WERI-Rb-1 (cell line): ENCODE data around the gene MAPK8IP2.
A peak's percentile ranks its signal among the peaks of the same experiment; 100 is the strongest.
"Not testable (repeated sequence)": the region's sequence is repeated elsewhere in the genome, so short reads cannot be mapped to it uniquely, and the experiment has no call there.

Experiments used
- DNase-seq: peaks from one replicate; pipeline ENCODE4 v3.0.0-alpha.2; 2020
- H3K27ac ChIP-seq: fragments of 250-450 bp; sonication (Bioruptor Pico); 2 replicates; pipeline ENCODE4 v1.5.1; 2020; ENCODE audit warnings: mild to moderate bottlenecking, moderate library complexity
- H3K27me3 ChIP-seq: fragments of 250-450 bp; sonication (Bioruptor Pico); 2 replicates; pipeline ENCODE4 v1.5.1; 2021; ENCODE audit warnings: mild to moderate bottlenecking, low read depth, moderate library complexity; ENCODE audit not compliant: insufficient read depth, severe bottlenecking
- H3K36me3 ChIP-seq: fragments of 250-450 bp; sonication (Bioruptor Pico); 2 replicates; pipeline ENCODE4 v1.5.1; 2020; ENCODE audit warnings: mild to moderate bottlenecking, moderate library complexity
- H3K4me3 ChIP-seq: 2 replicates; pipeline ENCODE4 v1.5.1; 2011; ENCODE audit warnings: low read depth, mild to moderate bottlenecking, control low read depth, low read length
- H3K9me3 ChIP-seq: fragments of 250-450 bp; sonication (Bioruptor Pico); 2 replicates; pipeline ENCODE4 v1.5.1; 2021; ENCODE audit warnings: mild to moderate bottlenecking, moderate library complexity; ENCODE audit not compliant: severe bottlenecking
- CTCF ChIP-seq: IDR thresholded peaks from 2 replicates; pipeline ENCODE4 v1.5.1; 2011; ENCODE audit warnings: low read depth, mild to moderate bottlenecking, control low read depth, inconsistent platforms, low read length

Gene MAPK8IP2

GRCh38 chr22:50606165-50606945, 5.8 kb downstream of the MAPK8IP2 start:
- H3K27ac ChIP-seq = no peak overlapping the region
- 0 out of 2 replicates have a peak, but pooled peaks have one; percentile 20 for TF ChIP-seq CTCF
- H3K9me3 ChIP-seq = no peaks in the 10 kb centered on the region
- no peaks in the 10 kb centered on the region for H3K27me3 ChIP-seq
- H3K4me3 ChIP-seq = no peak overlapping the region
- DNase-seq = no peak
- H3K36me3 ChIP-seq = peaks cover 65% of the 10 kb centered on the region

- Histone ChIP-seq H3K27me3 (no peaks in the 10 kb centered on the region), H3K27ac (no peak overlapping the region), H3K36me3 (peaks cover 64% of the 10 kb centered on the region), H3K4me3 (no peak overlapping the region), H3K9me3 (no peaks in the 10 kb centered on the region)
- DNase-seq = no peak
- no peak for TF ChIP-seq CTCF
Observed at GRCh38 chr22:50606946-50607658, 6.5 kb downstream of the MAPK8IP2 start.

- H3K36me3 ChIP-seq = peaks cover 62% of the 10 kb centered on the region
- H3K9me3 ChIP-seq = no peaks in the 10 kb centered on the region
- no peaks in the 10 kb centered on the region for H3K27me3 ChIP-seq
- H3K27ac ChIP-seq = no peak overlapping the region
- no peak overlapping the region for H3K4me3 ChIP-seq
- no peak for DNase-seq
- no peak for TF ChIP-seq CTCF
Observed at GRCh38 chr22:50607659-50608020, 7.0 kb downstream of the MAPK8IP2 start.

GRCh38 chr22:50608058-50608840, 7.7 kb downstream of the MAPK8IP2 start:
- H3K9me3 ChIP-seq, H3K27ac ChIP-seq, H3K27me3 ChIP-seq, H3K4me3 ChIP-seq, DNase-seq: not testable (repeated sequence)
- peaks cover 56% of the 10 kb centered on the region for H3K36me3 ChIP-seq

GRCh38 chr22:50608996-50609395, 8.4 kb downstream of the MAPK8IP2 start:
- Histone ChIP-seq H3K9me3 (no peaks in the 10 kb centered on the region), H3K36me3 (peaks cover 49% of the 10 kb centered on the region), H3K4me3 (no peak overlapping the region), H3K27me3 (no peaks in the 10 kb centered on the region), H3K27ac (no peak overlapping the region)
- no peak for DNase-seq
- no peak for TF ChIP-seq CTCF

- no peak overlapping the region for H3K27ac ChIP-seq
- no peaks in the 10 kb centered on the region for H3K27me3 ChIP-seq
- no peak for DNase-seq
- no peak overlapping the region for H3K4me3 ChIP-seq
- TF ChIP-seq CTCF = no peak
- peaks cover 46% of the 10 kb centered on the region for H3K36me3 ChIP-seq
- no peaks in the 10 kb centered on the region for H3K9me3 ChIP-seq
Observed at GRCh38 chr22:50609599-50609998, 9.0 kb downstream of the MAPK8IP2 start.
